NCI-H2029 (cell line): ENCODE results near the gene CFAP20DC.

ENCODE experiments used
- DNase-seq: peaks from one replicate; lab custom pipeline; 2025; lab: John Stamatoyannopoulos, UW

Gene CFAP20DC

GRCh38 chr3:58693940-58694850 is 355.6 kb downstream of the CFAP20DC start:
- DNase-seq = no peak

GRCh38 chr3:58692484-58692883 is 357.3 kb downstream of the CFAP20DC start:
- DNase-seq = no peak
